ENCODE data around the gene FGF11. TPM values are rescaled to one million over a fixed set of nuclear protein-coding genes. Genes with fewer than 3 reads are reported as not detected.
A peak's percentile ranks its signal among the peaks of the same experiment; 100 is the strongest.

FGF11 gene
- total and polyA plus RNA-seq, 2 of the 13 experiments (the other 11 are each of a cell fraction or from before 2014, with no cell fraction given), result 0.20 to 7.6 TPM

DNA sequence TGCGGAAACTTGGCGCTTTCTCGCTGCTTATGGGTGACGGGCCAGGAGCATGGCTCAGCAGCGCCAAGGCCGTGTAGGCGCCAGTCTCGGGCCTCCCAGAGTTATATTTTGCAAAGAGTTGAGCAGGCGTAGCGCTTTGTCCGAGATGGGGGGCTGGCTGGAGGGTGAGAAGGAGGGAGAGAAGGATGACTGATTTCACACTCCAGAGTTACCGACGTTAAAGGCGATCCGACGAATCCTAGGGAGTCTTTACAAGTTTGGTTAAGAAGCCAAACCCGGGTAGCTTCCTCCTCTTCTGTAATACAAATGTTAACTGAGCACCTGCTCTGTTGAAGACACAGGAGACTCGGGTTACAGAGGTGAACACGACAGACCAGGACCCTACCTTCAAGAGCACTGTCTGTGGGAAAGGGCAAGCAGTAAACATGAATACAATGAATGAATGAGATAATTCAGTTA, 45.6 kb downstream of the FGF11 start (continued):
- TF ChIP-seq, protein P1, sequence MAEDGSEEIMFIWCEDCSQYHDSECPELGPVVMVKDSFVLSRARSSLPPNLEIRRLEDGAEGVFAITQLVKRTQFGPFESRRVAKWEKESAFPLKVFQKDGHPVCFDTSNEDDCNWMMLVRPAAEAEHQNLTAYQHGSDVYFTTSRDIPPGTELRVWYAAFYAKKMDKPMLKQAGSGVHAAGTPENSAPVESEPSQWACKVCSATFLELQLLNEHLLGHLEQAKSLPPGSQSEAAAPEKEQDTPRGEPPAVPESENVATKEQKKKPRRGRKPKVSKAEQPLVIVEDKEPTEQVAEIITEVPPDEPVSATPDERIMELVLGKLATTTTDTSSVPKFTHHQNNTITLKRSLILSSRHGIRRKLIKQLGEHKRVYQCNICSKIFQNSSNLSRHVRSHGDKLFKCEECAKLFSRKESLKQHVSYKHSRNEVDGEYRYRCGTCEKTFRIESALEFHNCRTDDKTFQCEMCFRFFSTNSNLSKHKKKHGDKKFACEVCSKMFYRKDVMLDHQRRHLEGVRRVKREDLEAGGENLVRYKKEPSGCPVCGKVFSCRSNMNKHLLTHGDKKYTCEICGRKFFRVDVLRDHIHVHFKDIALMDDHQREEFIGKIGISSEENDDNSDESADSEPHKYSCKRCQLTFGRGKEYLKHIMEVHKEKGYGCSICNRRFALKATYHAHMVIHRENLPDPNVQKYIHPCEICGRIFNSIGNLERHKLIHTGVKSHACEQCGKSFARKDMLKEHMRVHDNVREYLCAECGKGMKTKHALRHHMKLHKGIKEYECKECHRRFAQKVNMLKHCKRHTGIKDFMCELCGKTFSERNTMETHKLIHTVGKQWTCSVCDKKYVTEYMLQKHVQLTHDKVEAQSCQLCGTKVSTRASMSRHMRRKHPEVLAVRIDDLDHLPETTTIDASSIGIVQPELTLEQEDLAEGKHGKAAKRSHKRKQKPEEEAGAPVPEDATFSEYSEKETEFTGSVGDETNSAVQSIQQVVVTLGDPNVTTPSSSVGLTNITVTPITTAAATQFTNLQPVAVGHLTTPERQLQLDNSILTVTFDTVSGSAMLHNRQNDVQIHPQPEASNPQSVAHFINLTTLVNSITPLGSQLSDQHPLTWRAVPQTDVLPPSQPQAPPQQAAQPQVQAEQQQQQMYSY (CRISPR knock-in tag; IDR thresholded peaks at IDR 0.05), result no peak
- TF ChIP-seq SAP130 (CRISPR knock-in tag; IDR thresholded peaks at IDR 0.05; ENCODE audit: low read depth) (no peak), PITX1 (CRISPR knock-in tag; IDR thresholded peaks at IDR 0.05) (0 out of 2 replicates have a peak, but pooled peaks have one; percentile 19), KLF16 (CRISPR knock-in tag; IDR thresholded peaks at IDR 0.05) (no peak), ZNF563 (CRISPR knock-in tag; IDR thresholded peaks at IDR 0.05) (no peak), YY1 (IDR thresholded peaks at IDR 0.05; ENCODE audit: insufficient read depth, insufficient replicate concordance, low read depth, low read length) (no peak), ZNF432 (CRISPR knock-in tag; IDR thresholded peaks at IDR 0.05; ENCODE audit: borderline replicate concordance) (no peak), CENPT (CRISPR knock-in tag; IDR thresholded peaks at IDR 0.05; ENCODE audit: low read depth) (no peak), ZFP82 (CRISPR knock-in tag; IDR thresholded peaks at IDR 0.05; ENCODE audit: borderline replicate concordance) (no peak), ZNF552 (CRISPR knock-in tag; IDR thresholded peaks at IDR 0.05; ENCODE audit: borderline replicate concordance) (no peak), ZNF256 (CRISPR knock-in tag; conservative IDR thresholded peaks at IDR 0.05) (no peak), POLR2G (IDR thresholded peaks at IDR 0.05; ENCODE audit: low read depth, low read length) (no peak), ZFP37 (CRISPR knock-in tag; IDR thresholded peaks at IDR 0.05; ENCODE audit: borderline replicate concordance) (no peak), JUN (CRISPR knock-in tag; IDR thresholded peaks at IDR 0.05) (0 out of 2 replicates have a peak, but pooled peaks have one; percentile 65), ZBTB7B (CRISPR knock-in tag; IDR thresholded peaks at IDR 0.05) (no peak)
- TF ChIP-seq, protein P2, sequence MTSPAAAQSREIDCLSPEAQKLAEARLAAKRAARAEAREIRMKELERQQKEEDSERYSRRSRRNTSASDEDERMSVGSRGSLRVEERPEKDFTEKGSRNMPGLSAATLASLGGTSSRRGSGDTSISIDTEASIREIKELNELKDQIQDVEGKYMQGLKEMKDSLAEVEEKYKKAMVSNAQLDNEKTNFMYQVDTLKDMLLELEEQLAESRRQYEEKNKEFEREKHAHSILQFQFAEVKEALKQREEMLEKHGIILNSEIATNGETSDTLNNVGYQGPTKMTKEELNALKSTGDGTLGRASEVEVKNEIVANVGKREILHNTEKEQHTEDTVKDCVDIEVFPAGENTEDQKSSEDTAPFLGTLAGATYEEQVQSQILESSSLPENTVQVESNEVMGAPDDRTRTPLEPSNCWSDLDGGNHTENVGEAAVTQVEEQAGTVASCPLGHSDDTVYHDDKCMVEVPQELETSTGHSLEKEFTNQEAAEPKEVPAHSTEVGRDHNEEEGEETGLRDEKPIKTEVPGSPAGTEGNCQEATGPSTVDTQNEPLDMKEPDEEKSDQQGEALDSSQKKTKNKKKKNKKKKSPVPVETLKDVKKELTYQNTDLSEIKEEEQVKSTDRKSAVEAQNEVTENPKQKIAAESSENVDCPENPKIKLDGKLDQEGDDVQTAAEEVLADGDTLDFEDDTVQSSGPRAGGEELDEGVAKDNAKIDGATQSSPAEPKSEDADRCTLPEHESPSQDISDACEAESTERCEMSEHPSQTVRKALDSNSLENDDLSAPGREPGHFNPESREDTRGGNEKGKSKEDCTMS (CRISPR knock-in tag; conservative IDR thresholded peaks at IDR 0.05), result no peak
- TF ChIP-seq, protein P3, sequence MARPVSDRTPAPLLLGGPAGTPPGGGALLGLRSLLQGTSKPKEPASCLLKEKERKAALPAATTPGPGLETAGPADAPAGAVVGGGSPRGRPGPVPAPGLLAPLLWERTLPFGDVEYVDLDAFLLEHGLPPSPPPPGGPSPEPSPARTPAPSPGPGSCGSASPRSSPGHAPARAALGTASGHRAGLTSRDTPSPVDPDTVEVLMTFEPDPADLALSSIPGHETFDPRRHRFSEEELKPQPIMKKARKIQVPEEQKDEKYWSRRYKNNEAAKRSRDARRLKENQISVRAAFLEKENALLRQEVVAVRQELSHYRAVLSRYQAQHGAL (CRISPR knock-in tag; IDR thresholded peaks at IDR 0.05; ENCODE audit: not compliant biosample characterization), result no peak

Measured in HepG2 (cell line).